Jurkat, Clone E6-1 (cell line): Measurements from ENCODE around the gene ZNF100.
"Not testable (repeated sequence)": the region's sequence is repeated elsewhere in the genome, so short reads cannot be mapped to it uniquely, and the experiment has no call there.

Experiments used
- DNase-seq: peaks from one replicate; pipeline ENCODE4 v3.0.0-alpha.2; 2011; ENCODE audit warnings: low read depth, low spot score
- H3K4me3 ChIP-seq: 2 replicates; pipeline ENCODE4 v1.5.1; 2011; ENCODE audit warnings: mild to moderate bottlenecking, low read length, control low read depth, moderate library complexity

The ZNF100 gene

GRCh38 chr19:21707878-21708277 is 59.5 kb downstream of the ZNF100 start:
- not testable (repeated sequence) for H3K4me3 ChIP-seq, DNase-seq

GRCh38 chr19:21707065-21707464 is 60.3 kb downstream of the ZNF100 start:
- no peak for DNase-seq
- H3K4me3 ChIP-seq, result no peak overlapping the region

- H3K4me3 ChIP-seq, result no peak overlapping the region
- DNase-seq, result no peak
Observed at GRCh38 chr19:21705393-21705792, 62.0 kb downstream of the ZNF100 start.

- no peak for DNase-seq
- H3K4me3 ChIP-seq, result no peak overlapping the region
Observed at GRCh38 chr19:21704320-21704719, 63.1 kb downstream of the ZNF100 start.

GRCh38 chr19:21699197-21699596 is 68.2 kb downstream of the ZNF100 start:
- no peak overlapping the region for H3K4me3 ChIP-seq
- DNase-seq, result no peak

GRCh38 chr19:21698215-21698614 is 69.2 kb downstream of the ZNF100 start:
- DNase-seq, result peak; percentile 64
- no peak overlapping the region for H3K4me3 ChIP-seq

GRCh38 chr19:21697698-21698097 is 69.7 kb downstream of the ZNF100 start:
- no peak overlapping the region for H3K4me3 ChIP-seq
- DNase-seq, result no peak

- no peak for DNase-seq
- no peak overlapping the region for H3K4me3 ChIP-seq
Observed at GRCh38 chr19:21694171-21694906, 73.0 kb downstream of the ZNF100 start.

GRCh38 chr19:21693399-21693798 is 74.0 kb downstream of the ZNF100 start:
- no peak overlapping the region for H3K4me3 ChIP-seq
- DNase-seq, result no peak

GRCh38 chr19:21691661-21692060 is 75.7 kb downstream of the ZNF100 start:
- peak; percentile 63 for DNase-seq
- no peak overlapping the region for H3K4me3 ChIP-seq

- H3K4me3 ChIP-seq, result no peak overlapping the region
- no peak for DNase-seq
Observed at GRCh38 chr19:21688464-21688863, 78.9 kb downstream of the ZNF100 start.

GRCh38 chr19:21680671-21681070 is 86.7 kb downstream of the ZNF100 start:
- H3K4me3 ChIP-seq, result no peak overlapping the region
- peak; percentile 72 for DNase-seq

GRCh38 chr19:21680026-21680425 is 87.4 kb downstream of the ZNF100 start:
- no peak for DNase-seq
- no peak overlapping the region for H3K4me3 ChIP-seq

GRCh38 chr19:21677696-21678418 is 89.5 kb downstream of the ZNF100 start:
- DNase-seq, result no peak
- H3K4me3 ChIP-seq, result no peak overlapping the region

GRCh38 chr19:21674454-21674853 is 92.9 kb downstream of the ZNF100 start:
- DNase-seq, result no peak

GRCh38 chr19:21673479-21673878 is 93.9 kb downstream of the ZNF100 start:
- H3K4me3 ChIP-seq, DNase-seq: not testable (repeated sequence)

More at GRCh38 chr19:21674454-21674853, 92.9 kb downstream of the ZNF100 start:
- no peak overlapping the region for H3K4me3 ChIP-seq
